Heart left ventricle (tissue), 13 donors: ENCODE results near the gene HTT.

ENCODE experiments used
- CTCF ChIP-seq, 12 donors: fragments of 200-600 bp; sonication (generic) in 4 of 12; IDR thresholded peaks; one replicate each; pipeline versions ENCODE4 v1.5.0 to v1.8.0; 2018 to 2022; ENCODE audit warnings: antibody characterized with exemption in 12 of 12, mild to moderate bottlenecking in 5 of 12
- POLR2A ChIP-seq, 2 donors: fragments of 450-650 bp; IDR thresholded peaks; one replicate each; pipeline ENCODE4 v1.6.1; 2017; ENCODE audit warnings: antibody characterized with exemption in 2 of 2, mild to moderate bottlenecking in 2 of 2, moderate library complexity in 2 of 2
- donor health status: ischemic (EF 13 %, LVEDD 7.1; RV severe dilation, severe dysfunction).
- donor health status: DM: no; HTN: yes; CAD: no.
- donor health status: DM: no; HTN: no; CAD: no.
- donor health status: ischemic (EF 25% LVEDD 6.9; RV normal size, moderate dysfunction).
- donor health status: ischemic (EF 25% LVEDD 5.7; RV mildly dilated, moderate dysfunction).
- donor health status: ischemic (EF 35%, LVEDD 5.7; RV mildly dilated, moderate dysfunction).
- donor health status: nonischemic (EF 11% LVEDD 7.7; RV severe dilation, severe dysfunction).
- donor health status: DM: yes; HTN: yes; CAD: no.
- donor health status: PGD.
- donor health status: ischemic (EF 29% LVEDD 5.4; RV normal size, mild dysfunction).
- donor health status: nonischemic (EF 23%, LVEDD 6.1; RV moderate dilation, normal function).

- TF ChIP-seq CTCF (IDR thresholded peaks at IDR 0.05) (no peak), POLR2A (IDR thresholded peaks at IDR 0.05) (no peak)
Observed at GRCh38 chr4:3255611-3256186, 181.2 kb downstream of the HTT start.
